GM12892 (cell line): Measurements from ENCODE around the gene ADORA2A.

Experiments used
- POLR2A ChIP-seq: IDR thresholded peaks from 2 replicates; pipeline ENCODE4 v1.6.1; 2011; ENCODE audit warnings: low read depth, low read length, control low read depth
- POLR2AphosphoS5 ChIP-seq: IDR thresholded peaks from 2 replicates; pipeline ENCODE4 v1.6.1; 2011; ENCODE audit warnings: low read depth, low read length, control low read depth
- TAF1 ChIP-seq: IDR thresholded peaks from 2 replicates; pipeline ENCODE4 v1.6.1; 2011; ENCODE audit warnings: low read depth, mild to moderate bottlenecking, control low read depth, low read length, borderline replicate concordance

DNA sequence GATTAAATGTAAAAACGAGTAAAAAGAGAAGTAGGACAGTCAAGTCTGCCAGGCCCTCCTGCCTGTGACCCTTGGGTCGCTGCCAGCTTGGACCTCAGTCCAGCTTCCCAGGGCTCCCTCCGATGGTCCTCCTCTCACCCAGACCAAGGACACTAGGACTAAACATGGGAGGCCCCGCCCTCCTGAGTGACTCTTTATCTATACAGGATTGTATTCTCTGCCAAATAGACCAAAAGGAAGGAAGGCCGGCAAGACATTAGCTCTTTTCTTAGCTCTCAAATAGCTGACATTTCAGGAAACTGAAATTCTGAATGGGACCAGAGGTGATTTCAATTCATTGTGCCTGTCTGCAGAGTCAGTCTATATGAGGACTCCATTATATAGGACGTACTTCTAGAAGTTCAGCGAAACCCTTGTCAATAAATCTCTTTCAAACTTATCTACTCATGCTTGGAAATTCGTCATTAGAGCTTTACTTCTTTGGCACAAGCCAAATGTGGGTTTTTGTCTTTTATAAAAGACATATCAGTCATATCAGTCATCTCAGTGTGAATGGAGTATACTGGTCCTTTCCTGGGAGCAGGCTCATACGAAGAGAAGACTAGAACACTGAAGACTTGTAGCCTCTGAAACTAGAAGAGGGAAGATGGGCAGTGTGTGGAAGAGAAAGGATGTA lies 28.5 kb downstream of the ADORA2A start:
- TF ChIP-seq POLR2A = no peak
- no peak for TF ChIP-seq POLR2AphosphoS5
- TF ChIP-seq TAF1 = no peak
